ENCODE results near the gene DCHS1. TPM values are rescaled to one million over a fixed set of nuclear protein-coding genes. Genes with fewer than 3 reads are reported as not detected.
A peak's percentile ranks its signal among the peaks of the same experiment; 100 is the strongest.

Gene DCHS1
- total and polyA plus RNA-seq, 8 donors, result 0.76 to 22.8 (median 13.2) TPM

DNA sequence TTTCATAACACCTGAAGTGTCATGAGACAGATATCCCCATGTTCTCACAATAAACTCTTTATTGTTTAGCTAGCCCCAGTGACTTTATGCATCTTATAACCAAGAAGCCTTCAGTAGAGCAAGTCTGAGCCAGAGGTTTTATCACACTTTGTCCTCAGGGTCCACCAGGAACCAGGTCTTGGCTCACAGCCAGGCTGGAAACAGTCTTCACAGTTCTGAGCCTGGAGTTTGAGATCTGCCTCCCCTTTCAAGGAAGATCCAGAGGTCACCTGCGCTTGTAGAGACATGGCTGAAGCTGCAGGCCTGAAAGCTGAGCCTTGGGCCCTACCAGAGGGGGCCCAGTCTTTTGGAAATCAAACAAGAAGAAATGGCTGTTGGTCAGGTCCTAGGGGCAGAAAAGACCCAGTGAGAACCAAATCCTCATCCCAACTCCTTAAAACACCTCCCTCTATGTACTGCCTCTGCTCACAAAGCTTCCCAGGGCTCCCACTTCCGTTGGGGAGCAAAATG, 55.7 kb downstream of the DCHS1 start:
- peaks cover 33 to 66% (median 57%) of the 10 kb centered on the region in 4 donors for H3K36me3 ChIP-seq
- WGBS, 5 donors, result 81 to 88% (median 87%) methylated on average over 2 of the region's 2 CpGs
- TF ChIP-seq EP300 (IDR thresholded peaks at IDR 0.05) (no peak), POLR2AphosphoS5 (IDR thresholded peaks at IDR 0.05) (no peak), POLR2A (IDR thresholded peaks at IDR 0.05) (no peak)
- TF ChIP-seq, protein P1, sequence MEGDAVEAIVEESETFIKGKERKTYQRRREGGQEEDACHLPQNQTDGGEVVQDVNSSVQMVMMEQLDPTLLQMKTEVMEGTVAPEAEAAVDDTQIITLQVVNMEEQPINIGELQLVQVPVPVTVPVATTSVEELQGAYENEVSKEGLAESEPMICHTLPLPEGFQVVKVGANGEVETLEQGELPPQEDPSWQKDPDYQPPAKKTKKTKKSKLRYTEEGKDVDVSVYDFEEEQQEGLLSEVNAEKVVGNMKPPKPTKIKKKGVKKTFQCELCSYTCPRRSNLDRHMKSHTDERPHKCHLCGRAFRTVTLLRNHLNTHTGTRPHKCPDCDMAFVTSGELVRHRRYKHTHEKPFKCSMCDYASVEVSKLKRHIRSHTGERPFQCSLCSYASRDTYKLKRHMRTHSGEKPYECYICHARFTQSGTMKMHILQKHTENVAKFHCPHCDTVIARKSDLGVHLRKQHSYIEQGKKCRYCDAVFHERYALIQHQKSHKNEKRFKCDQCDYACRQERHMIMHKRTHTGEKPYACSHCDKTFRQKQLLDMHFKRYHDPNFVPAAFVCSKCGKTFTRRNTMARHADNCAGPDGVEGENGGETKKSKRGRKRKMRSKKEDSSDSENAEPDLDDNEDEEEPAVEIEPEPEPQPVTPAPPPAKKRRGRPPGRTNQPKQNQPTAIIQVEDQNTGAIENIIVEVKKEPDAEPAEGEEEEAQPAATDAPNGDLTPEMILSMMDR (IDR thresholded peaks at IDR 0.05), result no peak
- peaks cover 17 to 82% (median 60%) of the 10 kb centered on the region in 4 donors for H3K4me1 ChIP-seq
- no peaks in the 10 kb centered on the region for H3K27me3 ChIP-seq
- intact Hi-C loops (cut with DNase I; ENCODE audit: low total_unique reads), result loop anchor here (10.0 kb wide), 1 partner anchor 85 kb away; the partner anchor contains the start of gene MRPL17
- H3K9me3 ChIP-seq, result no peaks in the 10 kb centered on the region
- no peak overlapping the region for H3K4me3 ChIP-seq
- no peak overlapping the region for H3K27ac ChIP-seq
- no peak for DNase-seq

DNA sequence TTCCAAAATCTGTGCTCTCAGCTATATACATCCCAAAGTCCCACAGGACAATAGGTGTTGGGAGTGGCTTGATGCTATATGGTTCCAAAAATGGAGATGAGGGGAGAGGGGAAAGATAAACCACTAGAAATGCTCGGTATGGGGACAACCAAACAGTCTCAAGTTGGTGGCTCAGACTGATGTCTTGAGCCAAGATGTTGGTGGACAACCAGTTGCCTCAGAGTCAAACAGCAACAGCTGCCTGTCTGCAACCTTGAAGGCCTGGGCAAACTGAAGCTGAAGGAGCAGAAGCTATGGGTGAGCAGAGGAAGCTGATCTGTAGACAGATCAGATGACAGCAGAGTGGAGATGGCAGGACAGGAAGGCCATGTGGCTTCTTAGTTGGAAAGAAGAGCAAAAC, 56.2 kb downstream of the DCHS1 start:
- intact Hi-C loops (cut with DNase I; ENCODE audit: low total_unique reads), result no loop called here
- peaks cover 33 to 70% (median 61%) of the 10 kb centered on the region in 4 donors for H3K36me3 ChIP-seq
- WGBS, 5 donors, result 67 to 88% (median 76%) methylated on average over 1 of the region's 1 CpG
- H3K9me3 ChIP-seq, result no peaks in the 10 kb centered on the region
- no peak for DNase-seq
- no peak overlapping the region for H3K4me3 ChIP-seq
- no peaks in the 10 kb centered on the region for H3K27me3 ChIP-seq
- H3K4me1 ChIP-seq, result peaks cover 13 to 79% (median 56%) of the 10 kb centered on the region in 4 donors
- peak overlapping the region in 1 of 5 donors; percentile 75 for H3K27ac ChIP-seq
- no peak for TF ChIP-seq EP300 (IDR thresholded peaks at IDR 0.05)
- TF ChIP-seq, protein P1 (IDR thresholded peaks at IDR 0.05), result no peak
- TF ChIP-seq POLR2A (IDR thresholded peaks at IDR 0.05), result no peak
- no peak for TF ChIP-seq POLR2AphosphoS5 (IDR thresholded peaks at IDR 0.05)

DNA sequence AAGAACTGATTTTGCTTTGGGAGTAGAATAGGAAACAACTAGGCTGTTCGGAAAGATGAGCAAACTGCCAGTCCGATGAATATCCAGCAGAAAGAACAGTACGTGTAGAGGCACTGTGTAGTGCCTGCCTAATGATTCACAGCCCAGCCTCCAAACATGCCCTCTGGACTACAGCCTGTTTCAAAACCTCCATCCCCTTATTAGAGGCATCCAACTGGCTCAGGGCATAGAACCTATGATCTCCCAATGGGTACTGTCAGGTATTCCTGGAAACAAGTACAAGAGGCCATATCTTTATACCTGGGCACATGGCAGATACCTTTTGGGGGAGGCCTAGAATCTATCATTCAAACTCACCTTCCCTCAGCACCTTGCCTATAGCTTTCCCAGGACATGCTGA, 57.1 kb downstream of the DCHS1 start:
- no peak for DNase-seq
- intact Hi-C loops (cut with DNase I; ENCODE audit: low total_unique reads), result no loop called here
- no peak for TF ChIP-seq EP300 (IDR thresholded peaks at IDR 0.05)
- no peak for TF ChIP-seq POLR2A (IDR thresholded peaks at IDR 0.05)
- TF ChIP-seq, protein P1 (IDR thresholded peaks at IDR 0.05), result no peak
- WGBS, 5 donors, result 86 to 93% (median 90%) methylated on average over 3 of the region's 3 CpGs
- Histone ChIP-seq H3K4me1 (peaks cover 13 to 84% (median 55%) of the 10 kb centered on the region in 4 donors), H3K27me3 (no peaks in the 10 kb centered on the region), H3K9me3 (no peaks in the 10 kb centered on the region), H3K4me3 (no peak overlapping the region), H3K27ac (peak overlapping the region in 2 of 5 donors; percentile 26 to 75), H3K36me3 (peaks cover 33 to 78% (median 67%) of the 10 kb centered on the region in 4 donors)

DNA sequence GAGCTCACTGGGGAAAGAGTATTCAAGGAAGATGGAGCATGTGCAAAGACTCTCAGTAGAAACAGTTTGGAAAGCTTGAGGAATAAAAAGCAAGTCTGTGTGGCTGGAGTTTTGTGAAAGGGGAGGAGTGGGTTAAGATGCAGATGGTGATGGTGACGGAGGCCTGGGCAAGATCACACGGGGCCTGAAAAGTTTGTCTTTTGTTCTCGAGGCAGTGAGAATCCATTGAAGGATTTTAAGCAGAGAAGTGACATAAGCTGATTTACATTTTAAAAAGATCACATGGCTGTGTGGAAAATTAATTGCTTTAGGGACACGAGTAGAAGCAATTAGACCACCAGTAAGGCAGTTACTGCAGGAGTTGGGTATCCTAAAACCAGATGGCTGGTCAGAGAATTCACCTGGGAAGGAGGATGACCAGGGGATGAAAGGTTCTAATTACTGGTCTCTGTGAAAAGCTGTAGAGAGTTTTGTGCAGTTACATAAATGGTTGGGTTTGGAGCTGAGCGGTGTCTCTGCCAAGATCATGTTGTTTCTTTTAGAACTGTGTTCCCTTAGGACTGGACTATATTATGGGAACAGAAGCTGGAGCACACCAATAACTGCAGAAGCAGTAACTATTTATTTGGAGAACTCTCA, 59.3 kb downstream of the DCHS1 start:
- H3K27me3 ChIP-seq, result no peaks in the 10 kb centered on the region
- DNase-seq, result no peak
- no peak overlapping the region for H3K4me3 ChIP-seq
- intact Hi-C loops (cut with DNase I; ENCODE audit: low total_unique reads), result no loop called here
- TF ChIP-seq POLR2AphosphoS5 (IDR thresholded peaks at IDR 0.05), result no peak
- TF ChIP-seq EP300 (IDR thresholded peaks at IDR 0.05), result no peak
- TF ChIP-seq, protein P1 (IDR thresholded peaks at IDR 0.05), result no peak
- TF ChIP-seq POLR2A (IDR thresholded peaks at IDR 0.05), result no peak
- peaks cover 33 to 94% (median 79%) of the 10 kb centered on the region in 4 donors for H3K36me3 ChIP-seq
- H3K9me3 ChIP-seq, result no peaks in the 10 kb centered on the region
- peak overlapping the region in 4 of 5 donors; percentile 20 to 75 (median 30) for H3K27ac ChIP-seq
- H3K4me1 ChIP-seq, result peaks cover 0 to 69% (median 39%) of the 10 kb centered on the region in 4 donors
- 51 to 81% (median 74%) methylated on average over 5 of the region's 5 CpGs for WGBS, 5 donors
